Measurements from ENCODE around the gene TMEM11.

DNA sequence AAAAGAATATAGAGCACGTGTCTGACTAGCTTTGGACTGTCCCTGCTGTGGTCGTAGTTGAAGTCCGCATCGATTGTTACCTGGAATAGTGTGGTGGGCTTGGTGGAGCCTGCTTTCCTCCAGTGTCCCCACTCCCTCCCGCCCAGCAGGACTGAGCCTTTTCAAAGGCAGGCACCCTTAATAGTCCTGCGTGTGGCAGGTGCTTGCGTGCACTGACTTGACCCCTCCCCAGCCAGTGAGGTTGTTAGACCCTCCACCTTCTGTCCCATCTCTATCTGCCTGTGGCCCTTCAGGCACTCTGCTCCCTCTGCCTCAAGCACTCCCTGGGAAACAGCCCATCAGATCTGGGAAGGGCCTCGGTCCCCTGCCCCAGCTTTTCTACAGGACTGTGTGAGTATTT is 36.6 kb downstream of the TMEM11 start:
- TF ChIP-seq POLR2A (IDR thresholded peaks at IDR 0.05; ENCODE audit: low read length) (no peak), GATA1 (IDR thresholded peaks at IDR 0.05; ENCODE audit: low read depth, low read length) (no peak)

Data from erythroblast (primary cell).